HG03521 (cell line): ENCODE measurements around the gene SCD5.

Experiments used
- ATAC-seq: cut with Tn5 transposase; IDR thresholded peaks from one replicate; pipeline ENCODE4 v1.9.1; 2021; ENCODE audit warnings: mild to moderate bottlenecking, moderate library complexity; ENCODE audit not compliant: unreplicated experiment

The SCD5 gene

DNA sequence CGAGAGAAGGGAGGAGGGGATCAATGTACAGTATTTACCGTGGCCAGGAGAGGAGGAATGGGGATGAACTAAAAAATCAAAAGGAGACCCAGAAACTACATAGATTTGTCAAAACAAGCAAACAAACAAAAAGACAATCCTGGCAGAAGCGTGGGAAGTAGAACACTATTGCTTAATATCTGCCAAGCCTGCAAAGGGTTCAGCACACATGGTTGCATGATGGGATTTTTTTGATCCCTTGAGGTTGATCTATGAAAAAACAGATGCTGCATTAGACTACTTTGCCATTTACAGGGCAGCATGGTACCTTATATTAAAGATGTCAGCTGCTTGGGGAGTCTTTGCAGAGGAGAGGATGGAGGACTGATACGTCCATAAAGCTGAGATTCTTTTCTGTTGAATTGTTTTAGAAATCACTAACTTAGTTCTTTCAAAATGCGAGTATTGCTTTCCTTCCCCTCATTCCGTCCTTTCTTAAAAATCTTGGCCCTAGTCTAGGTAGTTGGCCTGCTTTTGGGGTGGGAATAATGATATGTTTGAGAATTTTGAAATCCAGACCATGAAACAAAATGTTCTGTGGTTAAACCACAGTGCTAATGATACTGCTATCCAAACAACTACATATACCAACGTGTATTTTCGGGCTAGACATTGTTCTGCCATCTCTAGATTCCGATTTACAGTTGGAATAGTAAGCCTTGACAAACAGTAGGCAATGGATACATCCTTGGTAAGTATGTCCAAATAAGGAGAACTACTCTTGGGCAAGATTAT is 197.2 kb downstream of the SCD5 start:
- no peak for ATAC-seq

DNA sequence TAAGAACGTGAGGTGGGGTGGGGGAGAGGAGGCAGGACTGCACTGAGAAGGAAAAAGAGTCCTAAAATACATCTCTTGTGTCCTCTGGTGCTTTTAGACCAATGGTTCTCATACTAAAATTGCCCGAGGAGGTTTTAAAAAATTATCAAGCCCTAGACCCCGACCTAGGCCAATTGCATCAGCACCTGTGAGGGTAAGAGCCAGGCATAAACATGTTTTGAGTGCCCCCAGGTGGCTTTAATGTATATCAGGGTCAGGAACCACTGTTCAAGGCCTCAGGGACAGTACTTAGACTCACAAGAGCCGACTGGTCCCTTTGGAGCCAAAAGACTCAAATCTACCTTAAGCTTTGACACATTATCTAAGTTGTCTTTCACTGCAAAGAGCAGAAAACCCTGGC is 199.3 kb downstream of the SCD5 start:
- no peak for ATAC-seq

DNA sequence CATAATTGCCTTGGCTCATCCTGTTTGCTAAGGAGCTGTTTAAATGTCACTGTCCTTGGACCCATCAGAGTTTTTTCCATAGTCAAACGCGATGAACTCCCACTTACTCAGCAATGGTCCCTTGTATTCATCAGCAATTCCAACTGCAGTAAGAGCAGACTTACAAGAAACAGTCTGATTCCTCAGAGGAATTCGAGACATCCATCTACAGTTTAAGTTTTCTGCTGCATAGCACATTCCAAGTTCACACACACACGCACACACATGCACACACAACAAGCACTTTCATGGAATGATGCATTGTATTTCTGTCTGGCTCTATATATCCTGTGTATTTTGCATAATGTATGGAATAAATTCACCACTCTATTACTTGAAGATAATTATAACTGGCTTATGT is 204.1 kb downstream of the SCD5 start:
- ATAC-seq = no peak

DNA sequence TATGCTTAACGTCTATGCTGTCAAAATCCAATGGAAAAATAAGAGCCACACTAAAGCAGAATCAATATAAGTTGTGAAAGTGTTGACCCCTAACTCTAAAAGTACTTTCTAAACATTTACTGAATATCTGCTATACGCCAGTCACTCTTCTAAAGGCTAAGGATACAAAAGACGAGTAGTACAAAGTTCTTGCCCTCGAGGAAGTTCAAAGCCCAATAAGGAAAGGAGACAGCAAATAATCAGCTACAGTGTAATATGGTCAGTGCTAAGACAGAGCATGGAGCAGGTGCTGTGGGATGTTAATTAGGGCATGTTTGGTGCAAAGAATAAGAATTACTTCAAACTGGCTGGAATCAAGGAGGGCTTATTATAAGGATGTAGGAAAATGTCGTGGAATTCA is 205.2 kb downstream of the SCD5 start:
- ATAC-seq = no peak

DNA sequence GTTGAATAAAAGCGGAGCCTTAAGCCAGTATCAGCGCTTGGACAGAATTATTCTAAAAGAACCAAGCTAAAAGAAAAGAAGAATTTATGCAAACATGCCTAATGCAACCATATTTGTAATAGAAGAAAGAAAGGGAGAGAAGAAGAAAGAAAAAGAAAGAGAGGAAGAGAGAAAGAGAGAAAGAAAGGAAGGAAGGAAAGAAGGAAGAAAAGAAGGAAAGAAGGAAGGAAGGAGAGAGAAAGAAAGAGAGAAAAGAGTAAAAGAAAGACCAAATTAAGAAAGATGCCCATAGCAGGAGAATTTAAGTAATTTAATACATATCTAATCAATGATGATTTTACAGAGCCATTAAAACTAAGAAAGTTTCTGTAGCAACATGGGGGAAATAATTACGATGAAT is 206.0 kb downstream of the SCD5 start:
- ATAC-seq = no peak

DNA sequence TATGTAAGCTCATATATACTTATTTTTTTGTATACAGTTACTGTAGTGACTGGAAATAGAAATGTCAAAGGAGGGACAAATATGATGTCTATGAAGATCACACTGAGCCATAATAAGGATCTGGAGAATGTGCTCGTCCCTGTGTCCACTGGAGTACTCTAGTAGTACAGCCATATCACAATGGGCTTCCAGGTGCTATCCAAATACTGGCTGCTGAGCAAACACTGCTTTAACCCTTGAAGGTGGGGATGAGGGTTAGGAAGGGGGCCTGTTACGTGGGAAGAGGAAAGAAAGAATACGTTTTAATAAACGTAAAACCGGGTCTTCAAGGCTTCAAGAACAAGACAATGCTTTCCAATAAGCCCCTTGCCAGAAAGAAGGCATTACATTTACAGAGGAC is 207.0 kb downstream of the SCD5 start:
- no peak for ATAC-seq

DNA sequence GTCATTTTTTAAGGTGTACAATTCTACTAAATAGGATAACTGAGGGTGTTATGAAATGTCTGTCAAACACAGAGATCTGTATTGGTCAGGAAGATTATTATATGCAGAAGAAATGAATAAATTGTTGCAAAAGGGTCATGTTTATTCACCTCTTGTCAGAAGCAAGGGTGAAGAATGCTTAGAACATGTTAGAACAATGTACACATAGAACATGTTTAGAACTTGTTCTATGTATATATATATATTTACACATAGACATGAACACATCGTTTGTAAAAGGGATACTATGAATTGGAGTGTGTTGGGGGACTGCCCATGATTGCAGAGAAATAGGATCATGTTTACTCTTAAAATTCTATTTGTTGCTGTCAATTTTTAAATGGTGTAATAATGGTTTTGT is 208.8 kb downstream of the SCD5 start:
- no peak for ATAC-seq

DNA sequence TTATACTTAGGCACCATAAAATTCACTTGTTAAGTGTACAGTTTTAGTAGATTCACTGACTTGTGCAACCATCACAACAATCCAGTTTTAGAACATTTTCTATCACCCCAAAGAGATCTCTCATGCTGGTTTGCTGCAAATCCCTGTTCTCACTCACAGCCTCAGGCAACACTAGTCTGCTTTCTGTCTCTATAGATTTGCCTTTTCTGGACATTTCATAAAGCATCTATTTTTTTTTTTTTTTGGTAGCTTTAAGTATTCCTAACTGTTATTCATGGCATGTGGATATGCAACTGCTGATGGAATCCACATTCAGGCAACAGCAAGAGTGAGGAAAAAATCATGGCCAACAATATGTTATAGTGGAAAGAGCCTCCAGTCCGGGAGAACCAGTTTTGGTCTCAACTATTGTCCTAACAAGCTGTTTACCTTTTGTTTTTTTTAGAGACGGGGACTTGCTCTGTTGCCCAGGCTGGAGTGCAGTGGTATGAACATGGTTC is 209.8 kb downstream of the SCD5 start:
- ATAC-seq = no peak

DNA sequence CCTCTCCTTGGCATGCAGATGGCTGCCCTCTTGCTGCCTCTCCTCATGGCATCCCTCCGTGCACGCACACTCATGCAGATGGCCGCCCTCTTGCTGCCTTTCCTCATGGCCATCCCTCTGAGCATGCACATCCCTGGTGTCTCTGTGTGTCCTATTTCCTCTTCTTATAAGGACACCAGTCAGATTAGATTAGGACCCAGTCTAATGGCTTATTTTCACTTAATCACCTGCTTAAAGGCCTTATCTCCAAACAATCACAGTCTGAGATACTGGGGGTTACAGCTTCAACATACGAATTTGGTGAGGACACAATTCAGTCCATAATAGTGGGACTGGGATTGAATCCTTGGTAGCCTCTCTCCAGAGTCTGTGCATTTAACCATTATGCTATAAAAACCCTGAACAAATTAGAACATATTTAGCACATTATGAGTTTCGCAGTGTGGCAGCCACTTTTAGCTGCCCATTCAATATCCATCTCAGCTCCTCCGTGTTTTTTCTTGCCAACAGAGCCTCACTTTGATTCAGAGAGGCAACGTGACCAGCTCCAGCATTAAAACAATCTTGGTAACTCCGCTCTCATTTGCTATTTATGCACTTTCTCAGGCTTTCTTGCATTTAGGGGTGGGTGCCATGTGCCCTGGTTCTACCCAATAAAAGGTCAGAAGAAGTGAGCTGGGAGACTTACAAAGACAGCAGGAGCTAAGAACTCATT is 210.6 kb downstream of the SCD5 start:
- ATAC-seq = no peak

DNA sequence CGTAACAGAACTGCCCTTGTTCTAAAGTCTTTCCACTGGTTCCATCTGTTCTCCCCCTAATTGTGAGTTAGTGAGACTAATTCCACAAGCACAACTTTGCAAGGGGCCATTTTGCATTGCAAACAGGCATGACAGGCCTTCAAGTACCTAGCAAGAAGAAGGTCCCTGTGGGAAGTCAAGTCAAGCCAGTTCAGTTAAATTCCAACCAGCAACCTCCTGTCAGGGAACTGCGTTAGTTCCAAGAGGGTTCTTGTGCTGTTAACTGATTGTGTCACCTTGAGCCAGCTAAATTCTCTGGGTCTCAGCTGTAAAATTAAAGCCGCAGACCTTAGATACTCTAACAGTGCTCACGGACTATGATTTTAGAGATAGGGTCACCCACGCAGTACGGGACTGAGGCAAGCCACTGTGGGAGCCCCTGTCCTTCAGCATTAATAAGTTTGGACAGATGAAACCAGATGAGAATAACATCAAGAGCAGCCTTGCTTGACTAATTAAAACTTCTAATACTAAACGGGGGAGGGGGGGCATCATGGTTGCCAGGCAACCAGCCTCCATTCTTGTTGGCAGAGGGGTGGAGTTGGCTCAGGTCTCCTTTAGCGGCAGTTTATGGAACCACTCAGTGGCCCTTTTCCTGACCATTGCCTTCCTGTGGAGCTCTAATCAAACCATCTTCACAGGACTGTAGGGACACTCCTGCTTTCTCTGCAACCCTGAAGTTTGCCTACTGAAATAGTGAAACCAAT is 212.7 kb downstream of the SCD5 start:
- ATAC-seq = no peak

DNA sequence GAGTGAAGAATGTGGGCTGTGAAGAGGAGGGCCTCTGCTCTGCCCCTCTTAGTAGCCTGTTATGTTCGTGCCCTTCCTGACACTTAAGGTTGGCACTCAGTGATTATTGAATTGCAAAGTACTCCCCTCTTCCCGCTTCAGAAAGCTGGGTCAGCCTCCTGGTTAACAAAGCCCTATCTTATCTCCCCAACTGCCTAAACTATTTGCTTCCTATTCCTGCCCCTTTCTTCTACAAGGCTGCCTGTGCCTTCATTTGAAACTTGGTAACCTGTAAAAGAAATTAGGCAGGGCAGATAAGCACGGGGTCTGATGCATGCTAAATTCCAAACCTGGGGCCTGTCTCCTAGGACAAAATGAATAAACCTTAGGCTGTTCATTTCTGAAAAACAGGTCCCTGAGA is 213.7 kb downstream of the SCD5 start:
- ATAC-seq = no peak

DNA sequence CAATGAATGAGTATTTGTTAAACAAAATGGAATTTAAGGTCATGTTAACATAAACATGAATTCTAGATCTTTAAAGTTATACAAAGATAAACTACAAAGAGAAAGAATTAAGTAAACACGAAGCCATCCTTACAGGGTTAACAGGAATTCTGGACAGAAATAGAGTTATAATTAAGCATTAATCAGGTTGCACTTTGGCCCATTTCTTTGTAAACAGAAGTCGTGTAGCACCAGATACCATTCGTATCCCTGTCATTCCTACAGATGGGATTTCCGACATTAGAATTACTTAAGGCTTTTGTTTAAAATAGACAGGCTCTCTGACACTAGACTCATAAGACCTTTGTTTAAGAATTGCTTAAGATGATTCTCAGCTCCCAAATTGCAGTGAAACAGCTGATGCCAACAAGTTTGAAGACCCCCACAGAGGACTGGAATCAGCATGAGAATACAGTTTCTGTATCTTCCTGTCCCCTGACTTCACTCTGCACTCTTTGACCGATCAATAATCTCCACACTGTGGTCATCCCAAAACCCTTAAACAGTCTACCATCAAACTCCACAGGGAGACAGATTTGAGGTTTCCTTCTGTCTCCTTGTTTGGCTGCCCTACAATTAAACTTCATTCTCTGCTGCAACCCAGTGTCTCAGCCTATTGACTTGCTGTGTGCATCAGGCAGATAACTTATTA is 214.6 kb downstream of the SCD5 start:
- ATAC-seq = no peak

DNA sequence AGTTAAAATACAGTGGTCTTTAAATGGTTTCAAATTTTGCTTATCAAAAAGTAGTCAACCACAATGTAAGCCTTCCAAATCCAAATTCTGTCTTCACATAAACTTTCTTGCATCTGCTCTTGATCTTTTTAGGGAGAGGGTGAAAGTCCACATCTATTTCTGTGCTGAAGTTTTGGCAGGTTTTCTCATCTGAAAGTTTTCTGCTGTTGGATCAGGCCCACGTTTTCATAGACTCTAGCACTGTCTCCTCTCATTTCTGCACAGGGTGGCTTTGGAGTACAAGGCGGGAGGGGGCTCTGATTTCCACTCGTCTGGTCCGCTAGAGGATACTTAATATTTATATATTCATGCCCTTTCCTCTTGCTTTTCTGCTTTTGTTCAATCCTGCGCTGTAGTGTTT is 218.7 kb downstream of the SCD5 start:
- ATAC-seq = no peak
